Measurements from ENCODE around the gene IFITM10. TPM values are rescaled to one million over a fixed set of nuclear protein-coding genes. Genes with fewer than 3 reads are reported as not detected.

The IFITM10 gene
- total and polyA plus RNA-seq, 2 experiments from 2014 or later, result 0.89 to 1.4 TPM

GRCh38 chr11:1758611-1759150 is 8.3 kb upstream of the IFITM10 start:
- Histone ChIP-seq H2AFZ (no peak overlapping the region), H3K79me2 (peaks cover 24% of the 10 kb centered on the region), H4K20me1 (ENCODE audit: insufficient read depth, poor library complexity, severe bottlenecking) (peaks cover 6% of the 10 kb centered on the region), H3K36me3 (replicated peaks; ENCODE audit: insufficient read depth, low read depth) (no peaks in the 10 kb centered on the region), H3K27me3 (no peaks in the 10 kb centered on the region), H3K27ac (no peak overlapping the region), H3K4me2 (no peak overlapping the region), H3K9me2 (replicated peaks; ENCODE audit: insufficient read depth) (no peaks in the 10 kb centered on the region), H3K9me3 (ENCODE audit: low read depth) (no peaks in the 10 kb centered on the region), H3K4me1 (ENCODE audit: insufficient read depth) (peaks cover 8% of the 10 kb centered on the region), H3K4me3 (no peak overlapping the region)
- WGBS (ENCODE audit: low lambda C conversion rate, missing lambda C conversion rate), result 97% methylated on average over 15 of the region's 21 CpGs
- DNase-seq (ENCODE audit: low spot score), result no peak
- no peak for TF ChIP-seq EZH2phosphoT487 (IDR thresholded peaks at IDR 0.05; ENCODE audit: low read depth, severe bottlenecking, unreplicated experiment)

- Histone ChIP-seq H3K27me3 (no peaks in the 10 kb centered on the region), H3K4me3 (no peak overlapping the region), H3K36me3 (replicated peaks; ENCODE audit: insufficient read depth, low read depth) (no peaks in the 10 kb centered on the region), H3K4me2 (no peak overlapping the region), H2AFZ (no peak overlapping the region), H4K20me1 (ENCODE audit: insufficient read depth, poor library complexity, severe bottlenecking) (peaks cover 6% of the 10 kb centered on the region), H3K79me2 (peaks cover 17% of the 10 kb centered on the region), H3K9me2 (replicated peaks; ENCODE audit: insufficient read depth) (no peaks in the 10 kb centered on the region), H3K9me3 (ENCODE audit: low read depth) (no peaks in the 10 kb centered on the region), H3K27ac (no peak overlapping the region), H3K4me1 (ENCODE audit: insufficient read depth) (peaks cover 8% of the 10 kb centered on the region)
- 88% methylated on average over 15 of the region's 17 CpGs for WGBS (ENCODE audit: low lambda C conversion rate, missing lambda C conversion rate)
- TF ChIP-seq EZH2phosphoT487 (IDR thresholded peaks at IDR 0.05; ENCODE audit: low read depth, severe bottlenecking, unreplicated experiment) (no peak), CTCF (IDR thresholded peaks at IDR 0.05; ENCODE audit: poor library complexity) (no peak), EZH2 (IDR thresholded peaks at IDR 0.05; ENCODE audit: borderline replicate concordance) (no peak)
- DNase-seq (ENCODE audit: low spot score), result no peak
Observed at GRCh38 chr11:1757861-1758610, 7.6 kb upstream of the IFITM10 start.

GRCh38 chr11:1756791-1757771 is 6.7 kb upstream of the IFITM10 start:
- H3K36me3 ChIP-seq (replicated peaks; ENCODE audit: insufficient read depth, low read depth), result no peaks in the 10 kb centered on the region
- no peaks in the 10 kb centered on the region for H3K27me3 ChIP-seq
- H3K27ac ChIP-seq, result no peak overlapping the region
- H4K20me1 ChIP-seq (ENCODE audit: insufficient read depth, poor library complexity, severe bottlenecking), result peaks cover 5% of the 10 kb centered on the region
- H3K9me3 ChIP-seq (ENCODE audit: low read depth), result no peaks in the 10 kb centered on the region
- H3K4me2 ChIP-seq, result no peak overlapping the region
- TF ChIP-seq CTCF (IDR thresholded peaks at IDR 0.05; ENCODE audit: poor library complexity) (no peak), EZH2 (IDR thresholded peaks at IDR 0.05; ENCODE audit: borderline replicate concordance) (no peak), EZH2phosphoT487 (IDR thresholded peaks at IDR 0.05; ENCODE audit: low read depth, severe bottlenecking, unreplicated experiment) (no peak)
- H3K9me2 ChIP-seq (replicated peaks; ENCODE audit: insufficient read depth), result no peaks in the 10 kb centered on the region
- H3K79me2 ChIP-seq, result peaks cover 11% of the 10 kb centered on the region
- H2AFZ ChIP-seq, result no peak overlapping the region
- no peak overlapping the region for H3K4me3 ChIP-seq
- H3K4me1 ChIP-seq (ENCODE audit: insufficient read depth), result peaks cover under 1% of the 10 kb centered on the region
- no peak for DNase-seq (ENCODE audit: low spot score)
- WGBS (ENCODE audit: low lambda C conversion rate, missing lambda C conversion rate), result 95% methylated on average over 39 of the region's 41 CpGs
